Prostate gland (tissue), 2 donors: Measurements from ENCODE around the gene GNMT.

Experiments
- POLR2A ChIP-seq: fragments of 450-650 bp; IDR thresholded peaks from one replicate; pipeline ENCODE4 v1.6.1; 2016; ENCODE audit warnings: antibody characterized with exemption, mild to moderate bottlenecking
- POLR2AphosphoS5 ChIP-seq: sonication (generic); formaldehyde crosslinking; IDR thresholded peaks from one replicate; pipeline ENCODE4 v1.6.1; 2017; ENCODE audit warnings: antibody characterized with exemption
- TF ChIP-seq, protein P1 (sequence below), 4 experiments: fragments of 200-600 bp in 2 of 4; fragments of 450-650 bp in 2 of 4; sonication (generic) in 2 of 4; IDR thresholded peaks; 1 replicate in 3 of 4; 2 replicates in 1 of 4; pipeline ENCODE4 v1.5.1; 2016 to 2019; ENCODE audit warnings: antibody characterized with exemption in 4 of 4, mild to moderate bottlenecking in 2 of 4, moderate library complexity in 2 of 4

GRCh38 chr6:42969934-42970333 lies 9.4 kb downstream of the GNMT start:
- TF ChIP-seq, protein P1, sequence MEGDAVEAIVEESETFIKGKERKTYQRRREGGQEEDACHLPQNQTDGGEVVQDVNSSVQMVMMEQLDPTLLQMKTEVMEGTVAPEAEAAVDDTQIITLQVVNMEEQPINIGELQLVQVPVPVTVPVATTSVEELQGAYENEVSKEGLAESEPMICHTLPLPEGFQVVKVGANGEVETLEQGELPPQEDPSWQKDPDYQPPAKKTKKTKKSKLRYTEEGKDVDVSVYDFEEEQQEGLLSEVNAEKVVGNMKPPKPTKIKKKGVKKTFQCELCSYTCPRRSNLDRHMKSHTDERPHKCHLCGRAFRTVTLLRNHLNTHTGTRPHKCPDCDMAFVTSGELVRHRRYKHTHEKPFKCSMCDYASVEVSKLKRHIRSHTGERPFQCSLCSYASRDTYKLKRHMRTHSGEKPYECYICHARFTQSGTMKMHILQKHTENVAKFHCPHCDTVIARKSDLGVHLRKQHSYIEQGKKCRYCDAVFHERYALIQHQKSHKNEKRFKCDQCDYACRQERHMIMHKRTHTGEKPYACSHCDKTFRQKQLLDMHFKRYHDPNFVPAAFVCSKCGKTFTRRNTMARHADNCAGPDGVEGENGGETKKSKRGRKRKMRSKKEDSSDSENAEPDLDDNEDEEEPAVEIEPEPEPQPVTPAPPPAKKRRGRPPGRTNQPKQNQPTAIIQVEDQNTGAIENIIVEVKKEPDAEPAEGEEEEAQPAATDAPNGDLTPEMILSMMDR (IDR thresholded peaks at IDR 0.05) = no peak
- no peak for TF ChIP-seq POLR2A
- no peak for TF ChIP-seq POLR2AphosphoS5
